Right lobe of liver (tissue), 4 donors: ENCODE data around the gene KRT23.

Source experiments
- CTCF ChIP-seq, 4 donors: fragments of 200-600 bp in 3 of 4; fragments of 450-650 bp in 1 of 4; IDR thresholded peaks; one replicate each; pipeline versions ENCODE4 v1.5.1 to v1.8.0; 2016 to 2022; ENCODE audit warnings: antibody characterized with exemption in 4 of 4, mild to moderate bottlenecking in 2 of 4
- POLR2A ChIP-seq: fragments of 450-650 bp; IDR thresholded peaks from one replicate; pipeline ENCODE4 v1.6.1; 2017; ENCODE audit warnings: antibody characterized with exemption, mild to moderate bottlenecking
- donor health status: DM: no; HTN: no; CAD: no.
- donor health status: DM: no; HTN: no; CAD: no.
- donor health status: DM: no; HTN: yes; CAD: no.

GRCh38 chr17:40901981-40902474, 35.4 kb downstream of the KRT23 start:
- TF ChIP-seq CTCF (IDR thresholded peaks at IDR 0.05) (no peak), POLR2A (no peak)
